SK-N-SH (cell line): ENCODE data around the gene LMNB1. TPM values are rescaled to one million over a fixed set of nuclear protein-coding genes. Genes with fewer than 3 reads are reported as not detected.

Source experiments
- CTCF ChIA-PET: fragments of 300-600, 350-600 bp; formaldehyde crosslinking; extraction: SDS; loops from one replicate; lab custom pipeline; 2021; lab: Yijun Ruan, JAX
- POLR2A ChIA-PET: fragments of 350-600 bp; sonication (Branson Sonifier 250); formaldehyde crosslinking; extraction: SDS; loops from one replicate; lab custom pipeline; 2020; ENCODE audit warnings: antibody characterized with exemption, inconsistent platforms; lab: Yijun Ruan, JAX
- DNase-seq: peaks from one replicate; pipeline ENCODE4 v3.0.0; 2012
- H2AFZ ChIP-seq: fragments of 200-600 bp; sonication (generic); 2 replicates; pipeline ENCODE4 v1.8.1; 2016; ENCODE audit warnings: antibody characterized with exemption, mild to moderate bottlenecking, low read depth
- H3F3A ChIP-seq: fragments of 200-600 bp; sonication (generic); replicated peaks from 2 replicates; pipeline ENCODE3; 2016; ENCODE audit warnings: antibody characterized with exemption, mild to moderate bottlenecking; ENCODE audit not compliant: insufficient read depth
- H3K27ac ChIP-seq, 2 experiments: fragments of 200-500 bp in 1 of 2; fragments of 200-600 bp in 1 of 2; sonication (Bioruptor generic) in 1 of 2; sonication (generic), shearing (Covaris generic) in 1 of 2; 2 replicates each; pipeline versions ENCODE4 v1.5.1 to v1.6.1; 2014 to 2016; ENCODE audit warnings: low read depth in 2 of 2, inconsistent platforms in 1 of 2, low read length in 1 of 2, mild to moderate bottlenecking in 1 of 2, mixed read lengths in 1 of 2
- H3K27me3 ChIP-seq: fragments of 200-600 bp; sonication (generic), shearing (Covaris generic); 2 replicates; pipeline ENCODE4 v1.6.1; 2016; ENCODE audit warnings: mixed run types; ENCODE audit not compliant: insufficient read depth
- H3K36me3 ChIP-seq, 2 experiments: fragments of 200-500 bp in 1 of 2; fragments of 200-600 bp in 1 of 2; sonication (Bioruptor generic) in 1 of 2; sonication (generic) in 1 of 2; replicated peaks in 1 of 2; 2 replicates each; pipeline versions ENCODE3 to v1.5.1; 2014 to 2016; ENCODE audit warnings: low read length in 1 of 2, mild to moderate bottlenecking in 1 of 2; ENCODE audit not compliant: insufficient read depth in 2 of 2, control insufficient read depth in 1 of 2
- H3K4me1 ChIP-seq, 2 experiments: fragments of 200-500 bp in 1 of 2; fragments of 200-600 bp in 1 of 2; sonication (Bioruptor generic) in 1 of 2; sonication (generic), shearing (Covaris generic) in 1 of 2; 2 replicates each; pipeline versions ENCODE4 v1.5.1 to v1.6.1; 2014 to 2016; ENCODE audit warnings: low read depth in 1 of 2, low read length in 1 of 2, mixed run types in 1 of 2; ENCODE audit not compliant: insufficient read depth in 2 of 2, control insufficient read depth in 1 of 2
- H3K4me2 ChIP-seq: fragments of 200-600 bp; sonication (generic), shearing (Covaris generic); 2 replicates; pipeline ENCODE4 v1.6.1; 2017; ENCODE audit warnings: mixed run types
- H3K4me3 ChIP-seq, 2 experiments: fragments of 200-500 bp in 1 of 2; fragments of 200-600 bp in 1 of 2; sonication (Bioruptor generic) in 1 of 2; sonication (generic), shearing (Covaris generic) in 1 of 2; 2 replicates each; pipeline versions ENCODE4 v1.5.1 to v1.8.1; 2014 to 2016; ENCODE audit warnings: low read depth in 2 of 2, inconsistent platforms in 1 of 2, low read length in 1 of 2, mild to moderate bottlenecking in 1 of 2, mixed read lengths in 1 of 2, moderate library complexity in 1 of 2
- H3K79me2 ChIP-seq: fragments of 200-600 bp; sonication (generic); 2 replicates; pipeline ENCODE4 v1.8.1; 2017; ENCODE audit warnings: mild to moderate bottlenecking; ENCODE audit not compliant: insufficient read depth
- H3K9ac ChIP-seq: fragments of 200-600 bp; sonication (generic); 2 replicates; pipeline ENCODE4 v1.6.1; 2017; ENCODE audit warnings: mixed run types
- H3K9me2 ChIP-seq: fragments of 200-600 bp; sonication (generic); 2 replicates; pipeline ENCODE4 v1.6.1; 2017; ENCODE audit warnings: mixed run types
- H3K9me3 ChIP-seq: fragments of 200-600 bp; sonication (generic); 2 replicates; pipeline ENCODE4 v1.6.1; 2017; ENCODE audit warnings: mixed run types, mild to moderate bottlenecking, moderate library complexity
- H4K20me1 ChIP-seq: fragments of 200-600 bp; sonication (generic); 2 replicates; pipeline ENCODE4 v1.6.1; 2017; ENCODE audit warnings: mild to moderate bottlenecking, mixed run types; ENCODE audit not compliant: insufficient read depth
- ELF1 ChIP-seq: IDR thresholded peaks from 2 replicates; pipeline ENCODE4 v1.4.0; 2012
- EZH2phosphoT487 ChIP-seq: fragments of 200-600 bp; sonication (generic); IDR thresholded peaks from 2 replicates; pipeline ENCODE4 v1.6.1; 2017; ENCODE audit warnings: low read depth, mixed run types, mild to moderate bottlenecking, antibody characterized with exemption, moderate library complexity, borderline replicate concordance
- FOSL2 ChIP-seq: IDR thresholded peaks from 2 replicates; pipeline ENCODE4 v1.4.0; 2012; ENCODE audit warnings: low read depth, mild to moderate bottlenecking, moderate library complexity, borderline replicate concordance
- FOXJ3 ChIP-seq: sonication (generic); formaldehyde crosslinking; IDR thresholded peaks from 2 replicates; pipeline ENCODE4 v1.5.1; 2020; ENCODE audit warnings: mild to moderate bottlenecking, missing genetic modification reagents
- GABPA ChIP-seq: IDR thresholded peaks from 2 replicates; pipeline ENCODE4 v1.4.0; 2012; ENCODE audit warnings: low read depth, mild to moderate bottlenecking
- GATA2 ChIP-seq: sonication (generic); formaldehyde crosslinking; IDR thresholded peaks from 2 replicates; pipeline ENCODE4 v1.5.0; 2020; ENCODE audit warnings: mild to moderate bottlenecking, missing genetic modification reagents
- JUND ChIP-seq: IDR thresholded peaks from 2 replicates; pipeline ENCODE4 v1.4.0; 2012
- PBX3 ChIP-seq: IDR thresholded peaks from 2 replicates; pipeline ENCODE4; 2012
- POLR2AphosphoS5 ChIP-seq: IDR thresholded peaks from 2 replicates; pipeline ENCODE4 v1.6.1; 2012; ENCODE audit warnings: low read depth, low read length
- RAD21 ChIP-seq: IDR thresholded peaks from 2 replicates; pipeline ENCODE4 v1.6.1; 2012; ENCODE audit warnings: mild to moderate bottlenecking, low read length
- SIN3A ChIP-seq: IDR thresholded peaks from 2 replicates; pipeline ENCODE4 v1.6.1; 2012; ENCODE audit warnings: low read depth, mild to moderate bottlenecking, low read length, moderate library complexity, borderline replicate concordance
- TAF1 ChIP-seq: IDR thresholded peaks from 2 replicates; pipeline ENCODE4 v1.6.1; 2012; ENCODE audit warnings: low read depth, mild to moderate bottlenecking, low read length, moderate library complexity, borderline replicate concordance
- TCF12 ChIP-seq: IDR thresholded peaks from 2 replicates; pipeline ENCODE4 v1.4.0; 2012
- ZBTB33 ChIP-seq: IDR thresholded peaks from 2 replicates; pipeline ENCODE4 v1.4.0; 2012; ENCODE audit warnings: low read depth, borderline replicate concordance
- WGBS: methylation state at CpG from one replicate; pipeline ENCODE4 v1.1.6; 2017; ENCODE audit warnings: low lambda C conversion rate; 5-methylcytosine and 5-hydroxymethylcytosine counted together
- polyA plus RNA-seq, 3 experiments: library from polyadenylated mRNA; depleted of rRNA; stranded (reverse); fragments of >200 nt; gene quantifications; 2 replicates each; pipeline ENCODE4 v1.2.3, GENCODE V29; 2012
- TF ChIP-seq, protein P1 (sequence below): IDR thresholded peaks from 2 replicates; pipeline ENCODE4 v1.6.1; 2012; ENCODE audit warnings: mild to moderate bottlenecking, low read depth, low read length, moderate library complexity
- TF ChIP-seq, protein P2 (sequence below): IDR thresholded peaks from 2 replicates; pipeline ENCODE4 v1.4.0; 2012; ENCODE audit warnings: low read depth
- TF ChIP-seq, protein P3 (sequence below): fragments of 150-350 bp; IDR thresholded peaks from 2 replicates; pipeline ENCODE4 v1.6.1; 2017; ENCODE audit warnings: antibody characterized with exemption, low read length, low read depth, borderline replicate concordance
- TF ChIP-seq, protein P4 (sequence below): IDR thresholded peaks from 2 replicates; pipeline ENCODE4 v1.4.0; 2012; ENCODE audit warnings: low read depth, borderline replicate concordance

LMNB1 gene
- polyA plus RNA-seq, 1 of the 3 experiments (the other 2 are of a cell fraction), result 34.9 TPM

DNA sequence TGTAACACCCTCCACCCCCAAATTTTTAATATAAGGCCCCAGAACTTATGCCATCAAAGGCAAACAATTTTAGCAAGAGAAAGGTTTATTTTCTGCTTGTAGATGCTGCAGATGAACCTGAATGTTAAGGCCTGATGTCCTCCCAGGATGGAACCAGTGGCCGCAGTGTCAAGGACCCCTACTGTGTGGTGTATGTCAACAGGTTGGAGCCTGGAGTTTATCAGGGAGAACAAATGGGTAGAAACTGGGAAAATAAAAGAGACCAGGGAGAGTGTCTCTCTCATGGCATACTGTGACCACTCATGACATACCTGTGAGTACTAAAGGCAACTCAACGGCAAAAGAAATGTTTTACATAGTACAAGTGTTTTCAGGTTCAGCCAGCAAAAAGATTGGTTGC is 34.5 kb upstream of the LMNB1 start:
- H3K36me3 ChIP-seq, result no peaks in the 10 kb centered on the region
- H3F3A ChIP-seq, result no peaks in the 10 kb centered on the region
- no peak overlapping the region for H3K9ac ChIP-seq
- POLR2A ChIA-PET, result no interaction called here
- no peak overlapping the region for H2AFZ ChIP-seq
- H3K9me2 ChIP-seq, result no peaks in the 10 kb centered on the region
- no peak overlapping the region for H3K4me3 ChIP-seq
- no peaks in the 10 kb centered on the region for H3K9me3 ChIP-seq
- H3K4me2 ChIP-seq, result no peak overlapping the region
- DNase-seq, result no peak
- no peaks in the 10 kb centered on the region for H3K79me2 ChIP-seq
- 81% methylated on average over 2 of the region's 2 CpGs for WGBS
- H3K27ac ChIP-seq, result no peak overlapping the region
- TF ChIP-seq SIN3A (no peak), EZH2phosphoT487 (no peak), GABPA (no peak), PBX3 (no peak), TAF1 (no peak), ELF1 (no peak), FOSL2 (no peak), FOXJ3 (no peak), TCF12 (no peak), ZBTB33 (no peak), GATA2 (no peak), RAD21 (no peak), JUND (no peak), POLR2AphosphoS5 (no peak)
- TF ChIP-seq, protein P1, sequence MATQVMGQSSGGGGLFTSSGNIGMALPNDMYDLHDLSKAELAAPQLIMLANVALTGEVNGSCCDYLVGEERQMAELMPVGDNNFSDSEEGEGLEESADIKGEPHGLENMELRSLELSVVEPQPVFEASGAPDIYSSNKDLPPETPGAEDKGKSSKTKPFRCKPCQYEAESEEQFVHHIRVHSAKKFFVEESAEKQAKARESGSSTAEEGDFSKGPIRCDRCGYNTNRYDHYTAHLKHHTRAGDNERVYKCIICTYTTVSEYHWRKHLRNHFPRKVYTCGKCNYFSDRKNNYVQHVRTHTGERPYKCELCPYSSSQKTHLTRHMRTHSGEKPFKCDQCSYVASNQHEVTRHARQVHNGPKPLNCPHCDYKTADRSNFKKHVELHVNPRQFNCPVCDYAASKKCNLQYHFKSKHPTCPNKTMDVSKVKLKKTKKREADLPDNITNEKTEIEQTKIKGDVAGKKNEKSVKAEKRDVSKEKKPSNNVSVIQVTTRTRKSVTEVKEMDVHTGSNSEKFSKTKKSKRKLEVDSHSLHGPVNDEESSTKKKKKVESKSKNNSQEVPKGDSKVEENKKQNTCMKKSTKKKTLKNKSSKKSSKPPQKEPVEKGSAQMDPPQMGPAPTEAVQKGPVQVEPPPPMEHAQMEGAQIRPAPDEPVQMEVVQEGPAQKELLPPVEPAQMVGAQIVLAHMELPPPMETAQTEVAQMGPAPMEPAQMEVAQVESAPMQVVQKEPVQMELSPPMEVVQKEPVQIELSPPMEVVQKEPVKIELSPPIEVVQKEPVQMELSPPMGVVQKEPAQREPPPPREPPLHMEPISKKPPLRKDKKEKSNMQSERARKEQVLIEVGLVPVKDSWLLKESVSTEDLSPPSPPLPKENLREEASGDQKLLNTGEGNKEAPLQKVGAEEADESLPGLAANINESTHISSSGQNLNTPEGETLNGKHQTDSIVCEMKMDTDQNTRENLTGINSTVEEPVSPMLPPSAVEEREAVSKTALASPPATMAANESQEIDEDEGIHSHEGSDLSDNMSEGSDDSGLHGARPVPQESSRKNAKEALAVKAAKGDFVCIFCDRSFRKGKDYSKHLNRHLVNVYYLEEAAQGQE, result no peak
- TF ChIP-seq, protein P2, sequence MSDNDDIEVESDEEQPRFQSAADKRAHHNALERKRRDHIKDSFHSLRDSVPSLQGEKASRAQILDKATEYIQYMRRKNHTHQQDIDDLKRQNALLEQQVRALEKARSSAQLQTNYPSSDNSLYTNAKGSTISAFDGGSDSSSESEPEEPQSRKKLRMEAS, result no peak
- TF ChIP-seq, protein P3, sequence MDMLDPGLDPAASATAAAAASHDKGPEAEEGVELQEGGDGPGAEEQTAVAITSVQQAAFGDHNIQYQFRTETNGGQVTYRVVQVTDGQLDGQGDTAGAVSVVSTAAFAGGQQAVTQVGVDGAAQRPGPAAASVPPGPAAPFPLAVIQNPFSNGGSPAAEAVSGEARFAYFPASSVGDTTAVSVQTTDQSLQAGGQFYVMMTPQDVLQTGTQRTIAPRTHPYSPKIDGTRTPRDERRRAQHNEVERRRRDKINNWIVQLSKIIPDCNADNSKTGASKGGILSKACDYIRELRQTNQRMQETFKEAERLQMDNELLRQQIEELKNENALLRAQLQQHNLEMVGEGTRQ, result no peak
- TF ChIP-seq, protein P4, sequence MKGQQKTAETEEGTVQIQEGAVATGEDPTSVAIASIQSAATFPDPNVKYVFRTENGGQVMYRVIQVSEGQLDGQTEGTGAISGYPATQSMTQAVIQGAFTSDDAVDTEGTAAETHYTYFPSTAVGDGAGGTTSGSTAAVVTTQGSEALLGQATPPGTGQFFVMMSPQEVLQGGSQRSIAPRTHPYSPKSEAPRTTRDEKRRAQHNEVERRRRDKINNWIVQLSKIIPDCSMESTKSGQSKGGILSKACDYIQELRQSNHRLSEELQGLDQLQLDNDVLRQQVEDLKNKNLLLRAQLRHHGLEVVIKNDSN, result no peak
- TF ChIP-seq, all 33 proteins: peak for 0
- Histone ChIP-seq H4K20me1 (no peaks in the 10 kb centered on the region), H3K4me1 (no peaks in the 10 kb centered on the region), H3K27me3 (no peaks in the 10 kb centered on the region)
- CTCF ChIA-PET, result no interaction called here
